ENCODE data around the gene C5AR2.
A peak's percentile ranks its signal among the peaks of the same experiment; 100 is the strongest.

DNA sequence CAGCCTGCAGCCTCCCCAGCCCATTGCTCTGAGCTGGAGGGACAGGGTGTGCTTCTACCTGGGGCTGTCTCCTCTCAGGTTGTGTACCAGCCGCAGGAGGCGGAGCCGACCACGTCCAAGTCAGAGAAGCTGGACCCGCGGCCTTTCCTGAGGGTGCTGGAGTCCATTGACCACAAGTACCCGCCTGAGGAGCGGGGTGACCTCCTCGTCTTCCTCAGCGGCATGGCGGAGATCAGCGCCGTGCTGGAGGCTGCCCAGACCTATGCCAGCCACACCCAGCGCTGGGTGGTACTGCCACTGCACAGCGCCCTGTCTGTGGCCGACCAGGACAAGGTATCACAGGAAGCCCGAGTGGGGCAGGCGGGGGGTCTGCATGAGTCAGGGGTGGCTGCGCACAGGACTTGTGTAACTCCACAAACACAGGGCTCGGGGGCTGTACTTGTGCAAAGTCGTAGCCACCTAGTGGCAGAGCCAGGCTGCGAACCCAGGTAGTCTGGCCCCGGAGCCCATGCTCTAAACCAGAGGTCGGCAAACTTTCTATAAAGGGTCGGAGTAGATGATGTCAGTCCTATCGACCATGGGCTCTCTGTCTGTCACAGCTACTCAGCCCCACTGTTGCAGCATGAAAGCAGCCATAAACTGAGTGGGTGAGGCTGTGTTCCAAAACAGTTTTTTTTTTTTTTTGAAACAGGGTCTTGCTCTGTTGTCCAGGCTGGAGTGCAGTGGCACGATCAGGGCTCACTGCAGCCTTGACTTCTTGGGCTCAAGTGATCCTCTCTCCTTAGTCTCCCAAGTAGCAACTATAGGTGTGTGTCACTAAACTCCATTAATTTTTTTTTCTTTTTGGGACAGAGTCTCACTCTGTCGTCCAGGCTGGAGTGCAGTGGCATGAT, 26.1 kb downstream of the C5AR2 start:
- TF ChIP-seq, protein P1, sequence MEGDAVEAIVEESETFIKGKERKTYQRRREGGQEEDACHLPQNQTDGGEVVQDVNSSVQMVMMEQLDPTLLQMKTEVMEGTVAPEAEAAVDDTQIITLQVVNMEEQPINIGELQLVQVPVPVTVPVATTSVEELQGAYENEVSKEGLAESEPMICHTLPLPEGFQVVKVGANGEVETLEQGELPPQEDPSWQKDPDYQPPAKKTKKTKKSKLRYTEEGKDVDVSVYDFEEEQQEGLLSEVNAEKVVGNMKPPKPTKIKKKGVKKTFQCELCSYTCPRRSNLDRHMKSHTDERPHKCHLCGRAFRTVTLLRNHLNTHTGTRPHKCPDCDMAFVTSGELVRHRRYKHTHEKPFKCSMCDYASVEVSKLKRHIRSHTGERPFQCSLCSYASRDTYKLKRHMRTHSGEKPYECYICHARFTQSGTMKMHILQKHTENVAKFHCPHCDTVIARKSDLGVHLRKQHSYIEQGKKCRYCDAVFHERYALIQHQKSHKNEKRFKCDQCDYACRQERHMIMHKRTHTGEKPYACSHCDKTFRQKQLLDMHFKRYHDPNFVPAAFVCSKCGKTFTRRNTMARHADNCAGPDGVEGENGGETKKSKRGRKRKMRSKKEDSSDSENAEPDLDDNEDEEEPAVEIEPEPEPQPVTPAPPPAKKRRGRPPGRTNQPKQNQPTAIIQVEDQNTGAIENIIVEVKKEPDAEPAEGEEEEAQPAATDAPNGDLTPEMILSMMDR (conservative IDR thresholded peaks at IDR 0.05 in 1 of 2, IDR thresholded peaks at IDR 0.05 in 1 of 2; ENCODE audit: low read depth in 1 of 2, low read length in 2 of 2), result peak in 1 of 2 donors; percentile 10
- no peak for TF ChIP-seq EZH2 (IDR thresholded peaks at IDR 0.05; ENCODE audit: low read length, missing control alignments)

All from fibroblast of lung (primary cell).